Activated T-helper 17 cell treated with anti-CD3 and anti-CD28 coated beads, Interleukin-2, amount 50 U/mL, for 72 hours (primary cell): Measurements from ENCODE around the gene CXXC5. TPM values are rescaled to one million over a fixed set of nuclear protein-coding genes. Genes with fewer than 3 reads are reported as not detected.
"Not testable (repeated sequence)": the region's sequence is repeated elsewhere in the genome, so short reads cannot be mapped to it uniquely, and the experiment has no call there.

Experiments
- ATAC-seq: fragments of 150-1000 bp; cut with Tn5 transposase; replicated peaks from 2 replicates; pipeline ENCODE4 v1.10.0; 2021; ENCODE audit warnings: mild to moderate bottlenecking, moderate library complexity
- H3K27ac Mint-ChIP-seq: one replicate; pipeline ENCODE4 v1.8.0; 2022; ENCODE audit warnings: mixed read lengths
- H3K27me3 Mint-ChIP-seq: one replicate; pipeline ENCODE4 v1.8.0; 2022; ENCODE audit warnings: mixed read lengths
- H3K36me3 Mint-ChIP-seq: one replicate; pipeline ENCODE4 v1.8.0; 2022; ENCODE audit warnings: low read depth, mild to moderate bottlenecking, mixed read lengths
- H3K4me1 Mint-ChIP-seq: one replicate; pipeline ENCODE4 v1.8.0; 2022; ENCODE audit warnings: mixed read lengths
- H3K4me3 Mint-ChIP-seq: one replicate; pipeline ENCODE4 v1.8.0; 2022; ENCODE audit warnings: mild to moderate bottlenecking, mixed read lengths
- H3K9me3 Mint-ChIP-seq: one replicate; pipeline ENCODE4 v1.8.0; 2022; ENCODE audit warnings: mixed read lengths
- total RNA-seq, 2 donors: library from RNA; stranded (reverse); gene quantifications; one replicate each; pipeline ENCODE4 v1.2.3, GENCODE V29; 2022

CXXC5 gene
- total RNA-seq, 2 donors from 2014 or later, result 0.89 to 2.7 TPM

DNA sequence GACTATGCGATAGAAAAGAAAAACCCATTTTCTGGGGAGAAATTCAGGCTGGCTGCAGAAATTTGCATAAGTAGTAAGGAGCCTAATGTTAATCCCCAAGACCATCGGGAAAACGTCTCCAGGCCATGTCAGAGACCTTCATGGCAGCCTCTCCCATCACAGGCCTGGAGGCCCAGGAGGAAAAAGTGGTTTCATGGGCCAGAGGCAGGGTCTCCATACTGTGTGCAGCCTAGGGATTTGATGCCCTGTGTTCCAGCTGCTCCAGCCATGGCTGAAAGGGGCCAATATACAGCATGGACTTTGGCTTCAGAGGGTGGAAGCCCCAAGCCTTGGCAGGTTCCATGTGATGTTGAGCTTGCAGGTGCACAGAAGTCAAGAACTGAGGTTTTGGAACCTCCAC, 71.8 kb downstream of the CXXC5 start:
- not testable (repeated sequence) for H3K36me3 Mint-ChIP-seq, H3K27me3 Mint-ChIP-seq, H3K27ac Mint-ChIP-seq, H3K4me1 Mint-ChIP-seq, H3K9me3 Mint-ChIP-seq, ATAC-seq, H3K4me3 Mint-ChIP-seq

GRCh38 chr5:139723986-139724587, 75.9 kb downstream of the CXXC5 start:
- no peak for ATAC-seq
- Mint-ChIP-seq H3K27ac (no peak overlapping the region), H3K4me3 (no peak overlapping the region), H3K36me3 (no peaks in the 10 kb centered on the region), H3K27me3 (no peaks in the 10 kb centered on the region), H3K4me1 (no peaks in the 10 kb centered on the region), H3K9me3 (no peaks in the 10 kb centered on the region)

DNA sequence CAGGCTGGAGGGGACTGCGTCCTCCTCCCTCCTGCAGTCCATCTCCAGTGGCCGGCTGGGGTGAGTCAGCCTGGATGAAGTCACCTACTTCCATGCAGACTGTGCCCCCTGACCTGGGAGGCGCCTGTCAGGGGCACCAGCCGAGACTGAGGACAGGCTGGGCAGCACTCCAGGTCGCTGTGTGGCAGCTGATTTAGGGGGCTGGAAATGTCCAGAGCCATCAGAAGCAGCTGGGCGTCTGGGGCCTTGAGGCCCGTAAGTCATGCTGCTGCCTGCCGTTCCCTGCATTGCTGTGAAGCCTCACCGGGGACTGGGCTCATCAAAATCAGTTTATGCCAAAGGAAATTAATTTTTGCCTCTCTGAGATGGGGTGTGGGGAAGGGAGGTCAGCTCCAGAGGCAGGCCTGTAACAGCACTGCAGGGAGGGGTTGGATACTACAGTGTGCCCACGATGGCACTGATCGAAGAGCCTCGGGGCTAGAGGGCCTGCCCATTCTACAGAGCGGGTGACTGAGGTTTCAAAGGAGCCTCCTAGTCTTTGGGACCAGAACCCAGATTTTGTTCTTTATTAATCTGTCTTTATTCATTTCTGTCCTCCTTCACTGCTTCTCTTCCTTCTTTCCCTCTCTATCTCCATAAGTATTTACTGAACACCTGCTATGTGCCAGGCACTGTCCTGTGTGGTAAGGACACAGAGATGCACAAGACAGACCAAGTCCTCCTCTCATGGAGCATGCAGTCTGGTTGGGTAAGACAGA, 77.1 kb downstream of the CXXC5 start:
- H3K9me3 Mint-ChIP-seq, result no peaks in the 10 kb centered on the region

GRCh38 chr5:139726248-139726647, 78.1 kb downstream of the CXXC5 start:
- Mint-ChIP-seq H3K4me1 (no peaks in the 10 kb centered on the region), H3K36me3 (no peaks in the 10 kb centered on the region), H3K27ac (no peak overlapping the region), H3K4me3 (no peak overlapping the region), H3K9me3 (no peaks in the 10 kb centered on the region), H3K27me3 (no peaks in the 10 kb centered on the region)
- ATAC-seq, result no peak

More for the DNA sequence above, 77.1 kb downstream of the CXXC5 start:
- Mint-ChIP-seq H3K27ac (no peak overlapping the region), H3K4me1 (no peaks in the 10 kb centered on the region), H3K27me3 (no peaks in the 10 kb centered on the region), H3K36me3 (no peaks in the 10 kb centered on the region), H3K4me3 (no peak overlapping the region)
- no peak for ATAC-seq

DNA sequence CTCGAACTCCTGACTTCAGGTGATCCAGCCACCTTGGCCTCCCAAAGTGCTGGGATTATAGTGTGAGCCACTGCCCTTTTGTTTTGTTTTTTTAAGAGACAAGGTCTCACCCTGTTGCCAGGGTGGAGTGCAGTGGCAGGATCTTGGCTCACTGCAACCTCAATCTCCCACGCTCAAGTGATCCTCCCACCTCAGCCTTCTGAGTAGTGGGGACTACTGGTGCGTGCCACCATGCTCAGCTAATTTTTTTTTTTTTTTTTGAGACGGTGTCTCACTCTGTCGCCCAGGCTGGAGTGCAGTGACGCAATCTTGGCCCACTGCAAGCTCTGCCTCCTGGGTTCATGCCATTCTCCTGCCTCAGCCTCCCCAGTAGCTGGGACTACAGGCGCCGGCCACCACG, 79.5 kb downstream of the CXXC5 start:
- H3K27ac Mint-ChIP-seq, H3K36me3 Mint-ChIP-seq, H3K9me3 Mint-ChIP-seq, H3K4me1 Mint-ChIP-seq, ATAC-seq, H3K27me3 Mint-ChIP-seq, H3K4me3 Mint-ChIP-seq: not testable (repeated sequence)

GRCh38 chr5:139731281-139731680, 83.1 kb downstream of the CXXC5 start:
- Mint-ChIP-seq H3K27ac (no peak overlapping the region), H3K9me3 (no peaks in the 10 kb centered on the region), H3K4me1 (no peaks in the 10 kb centered on the region), H3K4me3 (no peak overlapping the region), H3K36me3 (no peaks in the 10 kb centered on the region), H3K27me3 (no peaks in the 10 kb centered on the region)
- ATAC-seq, result no peak

GRCh38 chr5:139732019-139732418, 83.9 kb downstream of the CXXC5 start:
- Mint-ChIP-seq H3K27ac (no peak overlapping the region), H3K27me3 (no peaks in the 10 kb centered on the region), H3K36me3 (no peaks in the 10 kb centered on the region), H3K9me3 (no peaks in the 10 kb centered on the region), H3K4me3 (no peak overlapping the region), H3K4me1 (no peaks in the 10 kb centered on the region)
- ATAC-seq, result no peak

DNA sequence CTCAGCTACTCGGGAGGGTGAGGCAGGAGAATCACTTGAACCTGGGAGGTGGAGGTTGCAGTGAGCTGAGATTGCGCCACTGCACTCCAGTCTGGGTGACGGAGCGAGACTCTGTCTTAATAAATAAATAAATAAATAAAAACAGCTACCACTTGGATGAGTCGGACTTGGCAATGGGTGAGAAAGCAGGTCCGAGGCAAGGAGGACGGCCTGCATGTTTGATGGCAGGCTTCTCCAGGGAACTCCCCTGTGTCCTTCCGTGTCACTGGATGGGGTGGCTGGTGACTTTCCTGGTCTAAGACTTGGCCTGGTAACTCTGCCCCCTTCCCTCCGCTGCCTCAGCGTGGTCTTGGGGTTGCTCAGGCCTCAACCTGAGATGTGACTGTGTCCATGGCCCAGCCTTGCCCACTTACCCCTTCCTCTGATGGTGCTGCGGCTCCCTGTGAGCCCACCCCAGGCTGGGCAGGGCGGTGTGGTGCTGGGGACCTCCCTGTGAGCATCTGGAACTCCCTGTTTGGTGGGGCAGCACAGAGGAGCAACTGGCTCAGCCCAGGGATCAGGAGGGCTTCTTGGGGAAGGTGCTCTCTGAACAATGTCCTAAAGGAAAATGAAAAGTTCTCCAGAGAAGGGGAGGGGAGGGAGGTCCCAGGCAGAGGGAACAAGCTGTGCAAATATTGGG, 85.0 kb downstream of the CXXC5 start:
- Mint-ChIP-seq H3K9me3 (no peaks in the 10 kb centered on the region), H3K4me3 (no peak overlapping the region), H3K27me3 (no peaks in the 10 kb centered on the region), H3K27ac (no peak overlapping the region), H3K36me3 (no peaks in the 10 kb centered on the region), H3K4me1 (no peaks in the 10 kb centered on the region)
- no peak for ATAC-seq

Other genes with a start within 250 kb of the CXXC5 start
- 1 to 10 TPM; 5.6 to 9.2 TPM for gene SPATA24, start 244.3 kb upstream of the CXXC5 start, total RNA-seq
- gene DNAJC18, start 208.8 kb upstream of the CXXC5 start, total RNA-seq, result 10 to 100 TPM; 23.4 to 41.5 TPM
- 1 to 10 TPM; 3.3 to 4.1 TPM for gene ECSCR, start 185.6 kb upstream of the CXXC5 start, total RNA-seq
- gene SMIM33, start 177.3 kb upstream of the CXXC5 start, total RNA-seq, result under 1 TPM; 0.54 to 0.90 TPM
- gene STING1, start 165.6 kb upstream of the CXXC5 start, total RNA-seq, result 100 to 1,000 TPM; 360 to 423 TPM
- 100 to 1,000 TPM; 200 to 270 TPM for gene UBE2D2, start 87.0 kb upstream of the CXXC5 start, total RNA-seq
- gene PSD2, start 147.5 kb downstream of the CXXC5 start, total RNA-seq, result not detected